PC-9 (cell line): ENCODE measurements around the gene HARS1.

Source experiments
- EZH2 ChIP-seq: fragments of 200-600 bp; sonication (generic); IDR thresholded peaks from 2 replicates; pipeline ENCODE4 v1.8.0; 2017; ENCODE audit warnings: antibody characterized with exemption, low read depth
- TF ChIP-seq, protein P1 (sequence below): fragments of 200-600 bp; sonication (generic); conservative IDR thresholded peaks from 2 replicates; pipeline ENCODE4 v1.6.1; 2017; ENCODE audit warnings: mixed run types, antibody characterized with exemption, mild to moderate bottlenecking, moderate library complexity

DNA sequence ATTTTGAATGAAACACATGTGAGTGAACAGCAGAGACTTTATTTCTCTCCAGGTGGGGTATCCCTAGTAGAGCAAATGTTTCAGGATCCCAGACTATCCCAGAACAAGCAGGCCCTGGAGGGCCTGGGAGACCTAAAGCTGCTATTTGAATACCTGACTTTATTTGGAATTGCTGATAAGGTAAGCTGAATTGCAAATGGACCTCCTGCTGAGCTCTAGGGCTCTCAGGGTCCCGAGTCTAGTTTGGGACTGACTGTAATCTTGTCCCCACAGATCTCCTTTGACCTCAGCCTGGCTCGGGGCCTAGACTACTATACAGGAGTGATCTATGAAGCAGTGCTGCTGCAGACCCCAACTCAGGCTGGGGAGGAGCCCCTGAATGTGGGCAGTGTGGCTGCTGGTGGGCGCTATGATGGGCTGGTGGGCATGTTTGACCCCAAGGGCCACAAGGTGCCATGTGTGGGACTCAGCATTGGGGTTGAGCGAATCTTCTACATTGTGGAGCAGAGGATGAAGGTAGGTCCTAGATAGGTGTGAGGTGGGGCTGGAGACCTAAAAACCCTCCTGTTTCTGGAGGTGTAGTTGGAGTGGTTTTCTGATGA lies 5.8 kb upstream of the HARS1 start:
- TF ChIP-seq, protein P1, sequence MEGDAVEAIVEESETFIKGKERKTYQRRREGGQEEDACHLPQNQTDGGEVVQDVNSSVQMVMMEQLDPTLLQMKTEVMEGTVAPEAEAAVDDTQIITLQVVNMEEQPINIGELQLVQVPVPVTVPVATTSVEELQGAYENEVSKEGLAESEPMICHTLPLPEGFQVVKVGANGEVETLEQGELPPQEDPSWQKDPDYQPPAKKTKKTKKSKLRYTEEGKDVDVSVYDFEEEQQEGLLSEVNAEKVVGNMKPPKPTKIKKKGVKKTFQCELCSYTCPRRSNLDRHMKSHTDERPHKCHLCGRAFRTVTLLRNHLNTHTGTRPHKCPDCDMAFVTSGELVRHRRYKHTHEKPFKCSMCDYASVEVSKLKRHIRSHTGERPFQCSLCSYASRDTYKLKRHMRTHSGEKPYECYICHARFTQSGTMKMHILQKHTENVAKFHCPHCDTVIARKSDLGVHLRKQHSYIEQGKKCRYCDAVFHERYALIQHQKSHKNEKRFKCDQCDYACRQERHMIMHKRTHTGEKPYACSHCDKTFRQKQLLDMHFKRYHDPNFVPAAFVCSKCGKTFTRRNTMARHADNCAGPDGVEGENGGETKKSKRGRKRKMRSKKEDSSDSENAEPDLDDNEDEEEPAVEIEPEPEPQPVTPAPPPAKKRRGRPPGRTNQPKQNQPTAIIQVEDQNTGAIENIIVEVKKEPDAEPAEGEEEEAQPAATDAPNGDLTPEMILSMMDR, result no peak
- TF ChIP-seq EZH2, result no peak
